Stimulated activated CD8-positive, alpha-beta memory T cell treated with anti-CD3 and anti-CD28 coated beads, Interleukin-15, amount 100 ng/mL, for 48 hours (primary cell): ENCODE results near the gene GALP.
"Not testable (repeated sequence)": the region's sequence is repeated elsewhere in the genome, so short reads cannot be mapped to it uniquely, and the experiment has no call there.

Experiments
- DNase-seq, 2 donors: peaks; one replicate each; pipeline ENCODE4 v3.0.0-alpha.2; 2020; ENCODE audit warnings: low read depth in 2 of 2

Gene GALP

DNA sequence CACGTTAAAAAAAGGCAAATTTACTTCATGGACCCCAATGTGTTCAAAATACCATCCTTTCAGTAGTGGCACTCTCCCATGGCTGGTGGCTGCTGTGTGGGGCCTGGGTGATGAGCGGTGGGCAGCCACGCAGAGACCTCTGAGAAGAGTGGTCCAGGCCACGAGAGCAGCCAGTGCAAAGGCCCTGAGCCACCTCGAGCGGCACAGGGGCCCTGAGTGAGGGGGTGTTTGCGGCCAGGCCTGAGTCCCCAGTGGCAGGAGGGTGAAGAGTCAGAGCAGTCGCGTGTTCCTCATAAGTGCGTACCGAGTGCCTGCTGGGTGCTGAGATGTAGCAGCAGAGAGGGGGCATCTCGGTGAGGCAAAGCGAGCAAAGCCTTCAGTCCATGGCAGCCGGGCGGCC, 27.7 kb upstream of the GALP start:
- DNase-seq, result no peak

DNA sequence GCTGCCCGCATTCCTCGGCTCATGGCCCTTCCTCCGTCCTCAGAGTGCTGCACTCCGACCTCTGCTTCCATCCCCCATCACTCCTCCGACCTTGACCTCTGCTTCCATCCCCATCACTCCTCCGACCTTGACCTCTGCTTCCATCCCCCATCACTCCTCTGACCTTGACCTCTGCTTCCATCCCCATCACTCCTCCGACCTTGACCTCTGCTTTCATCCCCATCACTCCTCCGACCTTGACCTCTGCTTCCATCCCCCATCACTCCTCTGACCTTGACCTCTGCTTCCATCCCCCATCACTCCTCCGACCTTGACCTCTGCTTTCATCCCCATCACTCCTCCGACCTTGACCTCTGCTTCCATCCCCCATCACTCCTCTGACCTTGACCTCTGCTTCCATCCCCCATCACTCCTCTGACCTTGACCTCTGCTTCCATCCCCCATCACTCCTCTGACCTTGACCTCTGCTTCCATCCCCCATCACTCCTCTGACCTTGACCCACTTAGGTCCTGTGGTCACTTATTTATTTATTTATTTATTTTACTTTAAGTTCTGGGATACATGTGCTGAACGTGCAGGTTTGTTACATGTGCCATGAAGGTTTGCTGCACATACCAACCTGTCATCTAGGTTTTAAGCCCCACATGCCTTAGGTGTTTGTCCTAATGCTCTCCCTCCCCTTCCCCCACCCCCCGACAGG, 26.7 kb upstream of the GALP start:
- DNase-seq, result not testable (repeated sequence)

- no peak for DNase-seq
Observed at GRCh38 chr19:56149656-56150038, 26.2 kb upstream of the GALP start.

DNA sequence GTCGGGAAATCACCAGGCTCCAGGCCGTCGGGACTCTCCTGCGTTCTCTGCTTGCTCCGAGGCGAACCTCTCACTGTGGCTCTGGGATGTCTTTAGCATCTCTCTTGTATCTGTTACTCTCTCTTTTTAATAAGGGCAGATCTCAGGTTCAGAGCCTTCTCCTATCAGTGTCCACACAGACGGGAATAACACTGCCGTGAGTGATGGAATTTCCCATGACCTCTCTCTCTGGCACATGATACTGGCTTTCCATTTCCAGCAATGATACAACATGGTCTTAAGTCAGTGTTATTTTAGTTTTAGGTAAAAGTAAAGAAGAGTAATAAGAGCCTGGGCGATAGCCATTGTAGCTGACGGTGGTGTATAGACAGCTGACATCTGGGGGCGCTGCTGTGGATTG, 25.4 kb upstream of the GALP start:
- DNase-seq, result no peak

- no peak for DNase-seq
Observed at GRCh38 chr19:56152644-56153043, 23.2 kb upstream of the GALP start.

DNA sequence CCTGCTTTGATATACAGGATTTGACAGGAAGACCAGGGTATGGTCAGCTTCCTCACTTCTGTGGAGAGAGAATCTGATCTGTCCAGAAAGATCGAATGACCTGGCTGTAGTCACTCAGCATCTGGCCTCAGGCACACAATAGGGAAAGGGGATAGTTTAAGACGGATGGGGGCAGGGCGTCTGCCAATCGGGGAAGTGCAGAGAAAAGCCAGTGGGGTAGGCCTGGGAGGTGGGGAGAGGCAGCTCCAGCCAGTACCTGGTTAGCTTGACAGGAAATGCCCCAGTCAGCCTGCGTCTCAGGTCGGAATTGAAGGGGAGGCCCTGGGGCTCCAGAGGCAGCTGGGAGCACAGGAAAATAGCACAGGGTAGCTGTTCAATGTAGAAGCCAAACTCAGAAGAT, 22.3 kb upstream of the GALP start:
- no peak for DNase-seq

- DNase-seq, result no peak
Observed at GRCh38 chr19:56155124-56155687, 20.6 kb upstream of the GALP start.

DNA sequence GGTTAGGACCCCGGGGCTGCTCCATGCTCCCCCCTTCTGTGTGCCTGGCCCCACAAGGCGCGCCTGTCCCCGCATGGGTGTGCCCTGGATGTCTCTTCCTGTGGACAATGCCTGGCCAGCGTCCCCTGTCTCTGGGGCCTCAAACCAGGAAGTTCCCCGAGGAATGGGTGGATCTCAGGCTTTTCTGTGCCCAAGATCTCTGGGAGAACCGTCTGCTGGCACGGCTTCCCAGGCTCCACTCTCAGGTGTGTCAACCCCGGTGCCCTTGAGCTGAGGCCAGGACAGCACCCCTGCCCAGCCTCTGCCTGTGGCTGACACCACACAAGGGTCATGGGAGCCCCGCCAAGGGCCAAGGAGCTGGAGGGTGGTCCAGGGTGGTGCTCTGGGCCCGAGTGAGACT, 19.0 kb upstream of the GALP start:
- DNase-seq, result no peak

DNA sequence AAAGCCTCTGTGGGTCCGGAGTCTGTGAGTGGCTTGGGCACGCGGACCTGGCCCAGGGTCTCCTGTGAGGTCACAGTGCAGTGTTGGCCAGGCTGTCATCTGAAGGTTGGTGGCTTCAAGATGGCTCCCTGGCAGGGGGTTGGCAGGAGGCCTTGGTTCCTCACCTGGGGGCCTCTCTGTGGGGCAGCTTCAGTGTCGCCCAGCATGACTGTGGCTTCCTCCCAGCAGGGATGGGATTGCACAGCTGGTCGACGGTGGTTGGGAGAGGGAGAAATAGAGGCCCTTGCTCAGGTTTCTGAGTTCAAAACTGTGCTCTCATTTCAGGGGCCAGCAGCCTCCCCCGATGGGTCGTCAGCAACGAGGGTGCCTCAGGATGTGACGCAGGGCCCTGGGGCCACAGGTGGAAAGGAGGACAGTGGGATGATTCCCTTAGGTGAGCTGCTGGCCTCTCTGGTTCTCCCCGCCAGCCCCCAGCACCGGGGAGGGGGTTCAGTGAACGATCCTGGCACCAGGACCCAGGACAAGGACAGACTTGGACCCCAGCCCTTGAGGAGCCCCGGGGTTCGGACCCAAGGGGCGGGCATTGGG, 17.5 kb upstream of the GALP start:
- no peak for DNase-seq

- DNase-seq, result no peak
Observed at GRCh38 chr19:56159009-56159559, 16.7 kb upstream of the GALP start.

GRCh38 chr19:56159622-56160271, 16.1 kb upstream of the GALP start:
- DNase-seq, result no peak

GRCh38 chr19:56161534-56161933, 14.3 kb upstream of the GALP start:
- DNase-seq, result no peak

DNA sequence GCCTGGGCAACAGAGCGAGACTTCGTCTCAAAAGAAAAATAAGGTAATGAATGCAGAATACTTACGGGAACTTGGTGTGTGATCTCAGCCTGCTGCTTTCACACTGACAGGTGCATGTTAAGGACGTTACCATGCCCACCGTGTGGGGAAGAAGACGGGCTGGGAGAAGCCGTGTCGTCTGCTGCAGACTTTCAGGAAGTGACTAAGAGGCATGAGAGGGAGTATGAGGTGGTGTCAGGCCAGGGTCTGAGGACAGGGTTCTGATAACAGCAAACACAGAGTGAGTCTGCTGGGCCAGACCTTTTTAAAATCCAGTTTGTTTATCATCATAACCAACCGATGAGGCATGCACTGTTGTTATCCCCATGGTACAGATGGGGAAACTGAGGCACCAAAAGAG, 13.6 kb upstream of the GALP start:
- no peak for DNase-seq

DNA sequence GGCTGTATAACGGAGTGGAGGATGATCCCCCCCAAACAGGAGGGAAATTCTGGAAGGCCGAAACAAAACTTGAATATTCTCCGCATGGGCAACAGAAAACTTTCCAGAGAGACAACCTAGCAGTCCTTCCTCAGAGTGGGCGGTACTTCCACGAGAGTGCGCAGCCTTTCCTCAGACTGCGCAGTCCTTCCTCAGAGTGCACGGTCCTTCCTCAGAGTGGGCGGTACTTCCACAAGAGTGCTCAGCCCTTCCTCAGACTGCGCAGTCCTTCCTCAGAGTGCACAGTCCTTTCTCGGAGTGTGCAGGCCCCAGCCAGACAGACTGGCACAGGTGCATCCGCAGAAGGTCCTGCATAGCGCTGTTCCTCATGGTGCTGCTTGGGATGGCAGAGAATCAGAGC, 12.7 kb upstream of the GALP start:
- DNase-seq, result no peak

GRCh38 chr19:56167064-56167578, 8.7 kb upstream of the GALP start:
- no peak for DNase-seq

GRCh38 chr19:56170261-56170660, 5.5 kb upstream of the GALP start:
- no peak for DNase-seq

DNA sequence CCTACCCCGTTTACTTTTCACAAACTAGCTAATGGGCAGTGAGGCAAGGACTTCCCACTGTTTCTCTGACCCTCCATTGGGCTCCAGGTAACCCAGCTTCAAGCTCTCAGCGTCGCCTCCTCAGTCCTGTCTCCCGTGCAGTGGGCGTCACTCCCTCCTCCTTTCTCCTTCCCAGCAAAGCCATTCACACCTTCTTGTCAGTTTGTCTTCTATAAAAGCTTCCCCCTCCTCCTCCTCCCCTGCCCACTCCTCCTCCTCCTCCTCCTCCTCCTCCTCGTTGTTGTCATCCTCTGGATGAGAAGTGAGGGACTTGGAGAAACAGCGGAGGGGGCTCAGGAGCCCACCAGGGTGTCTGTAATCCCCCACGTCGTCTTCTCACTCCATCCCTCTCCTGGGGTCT, 1.7 kb upstream of the GALP start:
- DNase-seq, result no peak

GRCh38 chr19:56174550-56174949, 1.3 kb upstream of the GALP start:
- no peak for DNase-seq

DNA sequence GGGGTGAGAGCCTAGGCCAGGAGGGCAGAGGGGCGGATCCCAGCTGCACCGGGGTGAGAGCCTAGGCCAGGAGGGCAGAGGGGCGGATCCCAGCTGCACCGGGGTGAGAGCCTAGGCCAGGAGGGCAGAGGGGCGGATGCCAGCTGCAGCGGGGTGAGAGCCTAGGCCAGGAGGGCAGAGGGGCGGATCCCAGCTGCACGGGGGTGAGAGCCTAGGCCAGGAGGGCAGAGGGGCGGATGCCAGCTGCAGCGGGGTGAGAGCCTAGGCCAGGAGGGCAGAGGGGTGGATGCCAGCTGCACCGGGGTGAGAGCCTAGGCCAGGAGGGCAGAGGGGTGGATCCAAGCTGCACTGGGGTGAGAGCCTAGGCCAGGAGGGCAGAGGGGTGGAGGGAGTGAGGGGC, 502 bp downstream of the GALP start:
- not testable (repeated sequence) for DNase-seq

GRCh38 chr19:56176881-56177280, 1.1 kb downstream of the GALP start:
- DNase-seq, result no peak

DNA sequence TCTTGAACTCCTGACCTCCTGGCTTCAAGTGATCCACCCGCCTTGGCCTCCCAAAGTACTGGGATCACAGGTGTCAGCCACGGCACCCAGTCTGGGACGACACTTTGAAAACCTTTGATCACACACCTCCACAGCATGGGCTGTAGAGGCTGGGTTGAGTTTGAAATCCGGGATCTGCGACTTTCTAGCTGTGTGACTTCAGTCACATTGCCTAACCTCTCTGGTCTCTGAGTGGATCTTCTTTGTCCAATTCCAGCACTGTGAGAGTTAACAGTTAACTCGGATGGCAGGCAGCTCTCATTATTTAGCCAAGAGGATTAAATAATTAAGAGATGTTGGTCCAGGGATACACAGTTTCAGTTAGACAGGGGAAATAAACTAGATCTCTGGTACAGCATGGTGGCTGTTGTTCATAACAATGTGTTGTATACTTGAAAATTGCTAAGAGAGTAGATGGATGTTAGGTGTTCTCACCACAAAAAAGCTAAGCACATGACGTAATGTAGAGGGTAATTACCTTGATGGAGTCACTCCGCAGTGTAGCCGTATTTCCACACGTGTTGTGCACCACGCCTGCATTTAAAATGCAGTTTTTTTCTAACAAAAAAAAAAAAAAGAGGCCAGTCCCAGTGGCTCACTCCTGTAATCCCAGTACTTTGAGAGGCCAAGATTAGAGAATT, 1.9 kb downstream of the GALP start:
- no peak for DNase-seq

GRCh38 chr19:56189785-56190184, 14.0 kb downstream of the GALP start:
- DNase-seq, result no peak
